Astrocyte (in vitro differentiated cells and primary cell): Measurements from ENCODE around the gene CDH11. TPM values are rescaled to one million over a fixed set of nuclear protein-coding genes. Genes with fewer than 3 reads are reported as not detected.

Source experiments
- DNase-seq: peaks from one replicate; pipeline ENCODE4 v3.0.0-alpha.2; 2010; ENCODE audit warnings: low read depth
- FAIRE-seq: peaks from 2 replicates; lab custom pipeline; 2011; peaks lifted over from hg19 to GRCh38; lab: Jason Lieb, UNC
- H2AFZ ChIP-seq: 2 replicates; pipeline ENCODE4 v1.6.0; 2012; ENCODE audit warnings: low read depth, low read length, inconsistent platforms
- H3K27ac ChIP-seq: 2 replicates; pipeline ENCODE4 v1.5.1; 2011; ENCODE audit warnings: low read depth, low read length, inconsistent platforms
- H3K27me3 ChIP-seq: 2 replicates; pipeline ENCODE4 v1.6.0; 2011; ENCODE audit warnings: low read length, inconsistent platforms; ENCODE audit not compliant: insufficient read depth
- H3K36me3 ChIP-seq: 2 replicates; pipeline ENCODE4 v1.5.1; 2011; ENCODE audit warnings: low read length, inconsistent platforms; ENCODE audit not compliant: insufficient read depth
- H3K4me1 ChIP-seq: 2 replicates; pipeline ENCODE4 v1.5.1; 2011; ENCODE audit warnings: low read length, inconsistent platforms; ENCODE audit not compliant: insufficient read depth
- H3K4me2 ChIP-seq: 2 replicates; pipeline ENCODE4 v1.6.0; 2012; ENCODE audit warnings: low read length, inconsistent platforms
- H3K4me3 ChIP-seq: 2 replicates; pipeline ENCODE4 v1.5.1; 2011; ENCODE audit warnings: low read depth, mild to moderate bottlenecking, low read length, inconsistent platforms; ENCODE audit not compliant: insufficient read depth
- H3K79me2 ChIP-seq: 2 replicates; pipeline ENCODE4 v1.6.0; 2012; ENCODE audit warnings: mild to moderate bottlenecking, low read length, inconsistent platforms; ENCODE audit not compliant: insufficient read depth
- H3K9ac ChIP-seq: 2 replicates; pipeline ENCODE4 v1.6.0; 2012; ENCODE audit warnings: mild to moderate bottlenecking, low read length, inconsistent platforms
- H3K9me3 ChIP-seq: 2 replicates; pipeline ENCODE4 v1.5.1; 2012; ENCODE audit warnings: low read depth, mild to moderate bottlenecking, low read length, inconsistent platforms; ENCODE audit not compliant: insufficient read depth
- H4K20me1 ChIP-seq: 2 replicates; pipeline ENCODE4 v1.6.0; 2012; ENCODE audit warnings: low read length, inconsistent platforms; ENCODE audit not compliant: insufficient read depth
- H3K27ac Mint-ChIP-seq: one replicate; pipeline ENCODE4 v1.8.0; 2021; ENCODE audit warnings: mild to moderate bottlenecking, mixed read lengths; ENCODE audit not compliant: unreplicated experiment
- H3K27me3 Mint-ChIP-seq: one replicate; pipeline ENCODE4 v1.8.0; 2021; ENCODE audit warnings: low read depth, mixed read lengths; ENCODE audit not compliant: unreplicated experiment
- H3K36me3 Mint-ChIP-seq: one replicate; pipeline ENCODE4 v1.8.0; 2021; ENCODE audit warnings: low read depth, mixed read lengths; ENCODE audit not compliant: unreplicated experiment
- H3K4me1 Mint-ChIP-seq: one replicate; pipeline ENCODE4 v1.8.0; 2021; ENCODE audit warnings: low read depth, mixed read lengths; ENCODE audit not compliant: unreplicated experiment
- H3K4me3 Mint-ChIP-seq: one replicate; pipeline ENCODE4 v1.8.0; 2021; ENCODE audit warnings: mild to moderate bottlenecking, moderate library complexity, mixed read lengths; ENCODE audit not compliant: unreplicated experiment
- H3K9me3 Mint-ChIP-seq: one replicate; pipeline ENCODE4 v1.8.0; 2021; ENCODE audit warnings: mild to moderate bottlenecking, mixed read lengths; ENCODE audit not compliant: unreplicated experiment
- EZH2 ChIP-seq: IDR thresholded peaks from 2 replicates; pipeline ENCODE4 v1.6.1; 2012; ENCODE audit warnings: mild to moderate bottlenecking, low read length, inconsistent platforms; ENCODE audit not compliant: insufficient read depth
- total RNA-seq: library from RNA; stranded (reverse); gene quantifications from 2 replicates; pipeline ENCODE4 v1.2.1, GENCODE V29; 2021
- TF ChIP-seq, protein P1 (sequence below): IDR thresholded peaks from 2 replicates; pipeline ENCODE4 v1.5.1; 2011; ENCODE audit warnings: low read depth, mild to moderate bottlenecking, inconsistent platforms, low read length, moderate library complexity; ENCODE audit not compliant: insufficient read depth

Gene CDH11
- total RNA-seq, 1 donor from 2014 or later = 313 TPM

DNA sequence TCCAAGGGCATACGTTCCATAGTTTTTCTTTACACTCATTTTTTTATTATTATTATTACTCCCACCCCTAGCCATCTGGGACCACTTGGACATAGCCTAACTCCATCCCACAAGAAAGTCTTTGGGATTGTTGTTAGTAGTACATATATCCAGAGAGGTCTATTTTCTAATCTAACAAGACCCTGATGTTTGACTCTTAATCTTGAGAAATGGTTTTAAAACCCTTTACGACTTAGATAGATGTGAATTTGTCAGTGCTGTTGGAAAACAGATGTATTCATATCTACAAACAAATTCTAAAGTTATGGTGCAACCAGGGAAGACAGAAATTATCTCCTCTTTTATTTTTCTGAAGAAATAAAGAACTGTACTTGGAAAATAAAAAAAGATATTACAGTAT is 197.8 kb downstream of the CDH11 start:
- FAIRE-seq (no peak), DNase-seq (no peak)
- peaks cover 3% of the 10 kb centered on the region for H3K36me3 Mint-ChIP-seq
- H2AFZ ChIP-seq = no peak overlapping the region
- no peaks in the 10 kb centered on the region for H3K27me3 Mint-ChIP-seq
- TF ChIP-seq, protein P1, sequence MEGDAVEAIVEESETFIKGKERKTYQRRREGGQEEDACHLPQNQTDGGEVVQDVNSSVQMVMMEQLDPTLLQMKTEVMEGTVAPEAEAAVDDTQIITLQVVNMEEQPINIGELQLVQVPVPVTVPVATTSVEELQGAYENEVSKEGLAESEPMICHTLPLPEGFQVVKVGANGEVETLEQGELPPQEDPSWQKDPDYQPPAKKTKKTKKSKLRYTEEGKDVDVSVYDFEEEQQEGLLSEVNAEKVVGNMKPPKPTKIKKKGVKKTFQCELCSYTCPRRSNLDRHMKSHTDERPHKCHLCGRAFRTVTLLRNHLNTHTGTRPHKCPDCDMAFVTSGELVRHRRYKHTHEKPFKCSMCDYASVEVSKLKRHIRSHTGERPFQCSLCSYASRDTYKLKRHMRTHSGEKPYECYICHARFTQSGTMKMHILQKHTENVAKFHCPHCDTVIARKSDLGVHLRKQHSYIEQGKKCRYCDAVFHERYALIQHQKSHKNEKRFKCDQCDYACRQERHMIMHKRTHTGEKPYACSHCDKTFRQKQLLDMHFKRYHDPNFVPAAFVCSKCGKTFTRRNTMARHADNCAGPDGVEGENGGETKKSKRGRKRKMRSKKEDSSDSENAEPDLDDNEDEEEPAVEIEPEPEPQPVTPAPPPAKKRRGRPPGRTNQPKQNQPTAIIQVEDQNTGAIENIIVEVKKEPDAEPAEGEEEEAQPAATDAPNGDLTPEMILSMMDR = no peak
- no peak for TF ChIP-seq EZH2
- no peaks in the 10 kb centered on the region for H4K20me1 ChIP-seq
- H3K27me3 ChIP-seq = no peaks in the 10 kb centered on the region
- H3K9ac ChIP-seq = no peak overlapping the region
- no peaks in the 10 kb centered on the region for H3K36me3 ChIP-seq
- H3K4me2 ChIP-seq = no peak overlapping the region
- H3K79me2 ChIP-seq = no peaks in the 10 kb centered on the region
- H3K4me3 Mint-ChIP-seq = no peak overlapping the region
- no peak overlapping the region for H3K27ac Mint-ChIP-seq
- peaks cover 12% of the 10 kb centered on the region for H3K4me1 Mint-ChIP-seq
- H3K9me3 ChIP-seq = no peaks in the 10 kb centered on the region
- H3K27ac ChIP-seq = no peak overlapping the region
- peaks cover 12% of the 10 kb centered on the region for H3K9me3 Mint-ChIP-seq
- H3K4me3 ChIP-seq = no peak overlapping the region
- no peaks in the 10 kb centered on the region for H3K4me1 ChIP-seq

- Histone ChIP-seq H3K9me3 (peaks cover 2% of the 10 kb centered on the region), H3K79me2 (no peaks in the 10 kb centered on the region), H3K27me3 (no peaks in the 10 kb centered on the region), H3K4me3 (no peak overlapping the region), H3K4me1 (no peaks in the 10 kb centered on the region), H4K20me1 (no peaks in the 10 kb centered on the region), H3K9ac (no peak overlapping the region), H3K27ac (no peak overlapping the region), H2AFZ (no peak overlapping the region), H3K36me3 (no peaks in the 10 kb centered on the region), H3K4me2 (no peak overlapping the region)
- no peak overlapping the region for H3K4me3 Mint-ChIP-seq
- H3K27ac Mint-ChIP-seq = no peak overlapping the region
- FAIRE-seq = no peak
- no peak for TF ChIP-seq EZH2
- peak; percentile 50 for DNase-seq
- peaks cover 13% of the 10 kb centered on the region for H3K4me1 Mint-ChIP-seq
- H3K27me3 Mint-ChIP-seq = no peaks in the 10 kb centered on the region
- H3K9me3 Mint-ChIP-seq = no peaks in the 10 kb centered on the region
- H3K36me3 Mint-ChIP-seq = no peaks in the 10 kb centered on the region
Measured at GRCh38 chr16:64919929-64920607, 201.8 kb downstream of the CDH11 start.

DNA sequence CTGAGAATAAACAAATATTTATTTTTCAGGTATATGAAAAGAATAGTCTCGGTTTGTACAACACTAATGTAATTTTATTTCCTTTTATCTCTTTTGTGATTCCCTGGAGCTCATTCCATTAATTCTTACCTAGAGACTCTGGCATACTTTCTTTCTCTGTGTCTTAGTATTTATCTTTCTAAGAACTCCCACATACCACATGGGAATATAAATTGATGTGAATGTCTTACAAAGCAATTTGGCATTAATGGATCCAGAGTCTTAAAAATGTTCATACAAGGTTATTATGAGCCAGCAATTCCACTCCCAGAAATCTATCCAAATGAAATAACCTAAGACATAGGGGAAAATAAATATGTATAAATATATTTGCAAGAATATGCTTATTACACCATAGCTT is 202.7 kb downstream of the CDH11 start:
- FAIRE-seq (no peak), DNase-seq (peak; percentile 26)
- Histone ChIP-seq H3K27me3 (no peaks in the 10 kb centered on the region), H3K4me2 (no peak overlapping the region), H3K79me2 (no peaks in the 10 kb centered on the region), H3K36me3 (no peaks in the 10 kb centered on the region), H3K4me3 (no peak overlapping the region), H2AFZ (no peak overlapping the region), H3K4me1 (no peaks in the 10 kb centered on the region), H4K20me1 (no peaks in the 10 kb centered on the region), H3K9me3 (peaks cover 2% of the 10 kb centered on the region), H3K27ac (no peak overlapping the region), H3K9ac (no peak overlapping the region)
- Mint-ChIP-seq H3K4me3 (no peak overlapping the region), H3K4me1 (peaks cover 13% of the 10 kb centered on the region), H3K9me3 (no peaks in the 10 kb centered on the region), H3K27me3 (no peaks in the 10 kb centered on the region), H3K36me3 (no peaks in the 10 kb centered on the region), H3K27ac (no peak overlapping the region)
- TF ChIP-seq, protein P1 = no peak
- no peak for TF ChIP-seq EZH2
